SK-N-SH (cell line): Measurements from ENCODE around the gene TTC31. TPM values are rescaled to one million over a fixed set of nuclear protein-coding genes. Genes with fewer than 3 reads are reported as not detected.
A peak's percentile ranks its signal among the peaks of the same experiment; 100 is the strongest.
"Not testable (repeated sequence)": the region's sequence is repeated elsewhere in the genome, so short reads cannot be mapped to it uniquely, and the experiment has no call there.

ENCODE experiments used
- CTCF ChIA-PET: fragments of 300-600, 350-600 bp; formaldehyde crosslinking; extraction: SDS; loops from one replicate; lab custom pipeline; 2021; lab: Yijun Ruan, JAX
- POLR2A ChIA-PET: fragments of 350-600 bp; sonication (Branson Sonifier 250); formaldehyde crosslinking; extraction: SDS; loops from one replicate; lab custom pipeline; 2020; ENCODE audit warnings: antibody characterized with exemption, inconsistent platforms; lab: Yijun Ruan, JAX
- DNase-seq: peaks from one replicate; pipeline ENCODE4 v3.0.0; 2012
- H2AFZ ChIP-seq: fragments of 200-600 bp; sonication (generic); 2 replicates; pipeline ENCODE4 v1.8.1; 2016; ENCODE audit warnings: antibody characterized with exemption, mild to moderate bottlenecking, low read depth
- H3F3A ChIP-seq: fragments of 200-600 bp; sonication (generic); replicated peaks from 2 replicates; pipeline ENCODE3; 2016; ENCODE audit warnings: antibody characterized with exemption, mild to moderate bottlenecking; ENCODE audit not compliant: insufficient read depth
- H3K27ac ChIP-seq, 2 experiments: fragments of 200-500 bp in 1 of 2; fragments of 200-600 bp in 1 of 2; sonication (Bioruptor generic) in 1 of 2; sonication (generic), shearing (Covaris generic) in 1 of 2; 2 replicates each; pipeline versions ENCODE4 v1.5.1 to v1.6.1; 2014 to 2016; ENCODE audit warnings: low read depth in 2 of 2, inconsistent platforms in 1 of 2, low read length in 1 of 2, mild to moderate bottlenecking in 1 of 2, mixed read lengths in 1 of 2
- H3K27me3 ChIP-seq: fragments of 200-600 bp; sonication (generic), shearing (Covaris generic); 2 replicates; pipeline ENCODE4 v1.6.1; 2016; ENCODE audit warnings: mixed run types; ENCODE audit not compliant: insufficient read depth
- H3K36me3 ChIP-seq, 2 experiments: fragments of 200-500 bp in 1 of 2; fragments of 200-600 bp in 1 of 2; sonication (Bioruptor generic) in 1 of 2; sonication (generic) in 1 of 2; replicated peaks in 1 of 2; 2 replicates each; pipeline versions ENCODE3 to v1.5.1; 2014 to 2016; ENCODE audit warnings: low read length in 1 of 2, mild to moderate bottlenecking in 1 of 2; ENCODE audit not compliant: insufficient read depth in 2 of 2, control insufficient read depth in 1 of 2
- H3K4me1 ChIP-seq, 2 experiments: fragments of 200-500 bp in 1 of 2; fragments of 200-600 bp in 1 of 2; sonication (Bioruptor generic) in 1 of 2; sonication (generic), shearing (Covaris generic) in 1 of 2; 2 replicates each; pipeline versions ENCODE4 v1.5.1 to v1.6.1; 2014 to 2016; ENCODE audit warnings: low read depth in 1 of 2, low read length in 1 of 2, mixed run types in 1 of 2; ENCODE audit not compliant: insufficient read depth in 2 of 2, control insufficient read depth in 1 of 2
- H3K4me2 ChIP-seq: fragments of 200-600 bp; sonication (generic), shearing (Covaris generic); 2 replicates; pipeline ENCODE4 v1.6.1; 2017; ENCODE audit warnings: mixed run types
- H3K4me3 ChIP-seq, 2 experiments: fragments of 200-500 bp in 1 of 2; fragments of 200-600 bp in 1 of 2; sonication (Bioruptor generic) in 1 of 2; sonication (generic), shearing (Covaris generic) in 1 of 2; 2 replicates each; pipeline versions ENCODE4 v1.5.1 to v1.8.1; 2014 to 2016; ENCODE audit warnings: low read depth in 2 of 2, inconsistent platforms in 1 of 2, low read length in 1 of 2, mild to moderate bottlenecking in 1 of 2, mixed read lengths in 1 of 2, moderate library complexity in 1 of 2
- H3K79me2 ChIP-seq: fragments of 200-600 bp; sonication (generic); 2 replicates; pipeline ENCODE4 v1.8.1; 2017; ENCODE audit warnings: mild to moderate bottlenecking; ENCODE audit not compliant: insufficient read depth
- H3K9ac ChIP-seq: fragments of 200-600 bp; sonication (generic); 2 replicates; pipeline ENCODE4 v1.6.1; 2017; ENCODE audit warnings: mixed run types
- H3K9me2 ChIP-seq: fragments of 200-600 bp; sonication (generic); 2 replicates; pipeline ENCODE4 v1.6.1; 2017; ENCODE audit warnings: mixed run types
- H3K9me3 ChIP-seq: fragments of 200-600 bp; sonication (generic); 2 replicates; pipeline ENCODE4 v1.6.1; 2017; ENCODE audit warnings: mixed run types, mild to moderate bottlenecking, moderate library complexity
- H4K20me1 ChIP-seq: fragments of 200-600 bp; sonication (generic); 2 replicates; pipeline ENCODE4 v1.6.1; 2017; ENCODE audit warnings: mild to moderate bottlenecking, mixed run types; ENCODE audit not compliant: insufficient read depth
- MXI1 ChIP-seq: IDR thresholded peaks from 2 replicates; pipeline ENCODE4 v1.6.1; 2012; ENCODE audit warnings: mild to moderate bottlenecking, low read depth, low read length, improper control_type of control experiment
- POLR2AphosphoS5 ChIP-seq: IDR thresholded peaks from 2 replicates; pipeline ENCODE4 v1.6.1; 2012; ENCODE audit warnings: low read depth, low read length
- WGBS: methylation state at CpG from one replicate; pipeline ENCODE4 v1.1.6; 2017; ENCODE audit warnings: low lambda C conversion rate; 5-methylcytosine and 5-hydroxymethylcytosine counted together
- polyA plus RNA-seq, 3 experiments: library from polyadenylated mRNA; depleted of rRNA; stranded (reverse); fragments of >200 nt; gene quantifications; 2 replicates each; pipeline ENCODE4 v1.2.3, GENCODE V29; 2012

Gene TTC31
- polyA plus RNA-seq, 1 of the 3 experiments (the other 2 are of a cell fraction), result 27.9 TPM

- Histone ChIP-seq H4K20me1 (no peaks in the 10 kb centered on the region), H3K36me3 (peaks cover 0 to 33% of the 10 kb centered on the region in 2 experiments), H3K4me1 (peaks cover 14 to 36% of the 10 kb centered on the region in 2 experiments; a peak in 3 of 4 replicates), H3K27me3 (no peaks in the 10 kb centered on the region), H3K9me2 (no peaks in the 10 kb centered on the region), H2AFZ (0 out of 2 replicates have a peak overlapping the region, but pooled peaks have one; percentile 27), H3K9ac (peak overlapping the region; percentile 87), H3K9me3 (no peaks in the 10 kb centered on the region), H3K27ac (peak overlapping the region; percentile 35 to 92; a peak in 3 of 4 replicates), H3K4me2 (peak overlapping the region; percentile 84), H3K4me3 (peak overlapping the region; percentile 73 to 98), H3K79me2 (peaks cover 38% of the 10 kb centered on the region), H3F3A (peaks cover 6% of the 10 kb centered on the region)
- ChIA-PET POLR2A (interaction anchor here (0.9 to 5.9 kb wide), 11 partner anchors 8 to 95 kb away, joined by 3 to 60 read pairs (median 5); partner anchors contain the start of genes AUP1, C2orf81, CCDC142 and HTRA2), CTCF (interaction anchor here (0.8 to 1.6 kb wide), 8 partner anchors 8 to 126 kb away, joined by 3 to 7 read pairs (median 4); partner anchors contain the start of genes C2orf81, CCDC142, TTC31 and WDR54)
- 3% methylated on average over 9 of the region's 10 CpGs for WGBS
- DNase-seq, result peak; percentile 49
- TF ChIP-seq MXI1 (0 out of 2 replicates have a peak, but pooled peaks have one; percentile 16), POLR2AphosphoS5 (no peak)
These were observed 23.9 kb upstream of the TTC31 start for GRCh38 chr2:74458938-74459363.

- not testable (repeated sequence) for H4K20me1 ChIP-seq, H3F3A ChIP-seq, H3K9me2 ChIP-seq, H3K27me3 ChIP-seq, H3K9me3 ChIP-seq, DNase-seq, H2AFZ ChIP-seq
- H3K79me2 ChIP-seq, result peaks cover 45% of the 10 kb centered on the region
- H3K4me1 ChIP-seq, result peaks cover 14 to 41% of the 10 kb centered on the region in 2 experiments; a peak in 3 of 4 replicates
- CTCF ChIA-PET, result interaction anchor here (0.8 to 1.3 kb wide), 4 partner anchors 38 to 128 kb away, joined by 3 to 4 read pairs (median 4); partner anchors contain the start of genes C2orf81 and WDR54
- peak overlapping the region in 1 of 2 experiments; percentile 92; a peak in 2 of 4 replicates for H3K27ac ChIP-seq
- peak overlapping the region; percentile 84 for H3K4me2 ChIP-seq
- H3K4me3 ChIP-seq, result peak overlapping the region; percentile 73 to 98
- H3K9ac ChIP-seq, result peak overlapping the region; percentile 87; the same call in 1 of the 2 replicates
- POLR2A ChIA-PET, result interaction anchor here (0.9 to 5.9 kb wide), 8 partner anchors 10 to 70 kb away, joined by 3 to 60 read pairs (median 10); partner anchors contain the start of genes AUP1, C2orf81, HTRA2 and MRPL53
- H3K36me3 ChIP-seq, result peaks cover 0 to 33% of the 10 kb centered on the region in 2 experiments
- WGBS, result 65% methylated on average over 13 of the region's 13 CpGs
These were observed 23.3 kb upstream of the TTC31 start for GRCh38 chr2:74459503-74460118.

- H3K36me3 ChIP-seq, result peaks cover 0 to 33% of the 10 kb centered on the region in 2 experiments
- H2AFZ ChIP-seq, H3K9me3 ChIP-seq, H3K4me3 ChIP-seq, DNase-seq, H3F3A ChIP-seq, H3K27me3 ChIP-seq, H3K9me2 ChIP-seq, H3K9ac ChIP-seq, H4K20me1 ChIP-seq: not testable (repeated sequence)
- ChIA-PET POLR2A (interaction anchor here (0.6 to 5.9 kb wide), 5 partner anchors 14 to 113 kb away, joined by 3 to 60 read pairs (median 8); partner anchors contain the start of genes C2orf81, MRPL53 and WDR54), CTCF (interaction anchor here (1.1 kb wide), 1 partner anchor 128 kb away, joined by 3 read pairs; no protein-coding TSS in a partner anchor)
- 82% methylated on average over 5 of the region's 10 CpGs for WGBS
- peaks cover 14 to 41% of the 10 kb centered on the region in 2 experiments; a peak in 3 of 4 replicates for H3K4me1 ChIP-seq
- peak overlapping the region in 1 of 2 experiments; percentile 19; a peak in 1 of 4 replicates for H3K27ac ChIP-seq
- H3K4me2 ChIP-seq, result 0 out of 2 replicates have a peak overlapping the region, but pooled peaks have one; percentile 84
- peaks cover 47% of the 10 kb centered on the region for H3K79me2 ChIP-seq
These were observed 22.7 kb upstream of the TTC31 start for GRCh38 chr2:74460187-74460586.
